ENCODE data around the gene NFATC3. TPM values are rescaled to one million over a fixed set of nuclear protein-coding genes. Genes with fewer than 3 reads are reported as not detected.
A peak's percentile ranks its signal among the peaks of the same experiment; 100 is the strongest.

NFATC3 gene
- total RNA-seq, 1 experiment from 2014 or later: 33.0 TPM

DNA sequence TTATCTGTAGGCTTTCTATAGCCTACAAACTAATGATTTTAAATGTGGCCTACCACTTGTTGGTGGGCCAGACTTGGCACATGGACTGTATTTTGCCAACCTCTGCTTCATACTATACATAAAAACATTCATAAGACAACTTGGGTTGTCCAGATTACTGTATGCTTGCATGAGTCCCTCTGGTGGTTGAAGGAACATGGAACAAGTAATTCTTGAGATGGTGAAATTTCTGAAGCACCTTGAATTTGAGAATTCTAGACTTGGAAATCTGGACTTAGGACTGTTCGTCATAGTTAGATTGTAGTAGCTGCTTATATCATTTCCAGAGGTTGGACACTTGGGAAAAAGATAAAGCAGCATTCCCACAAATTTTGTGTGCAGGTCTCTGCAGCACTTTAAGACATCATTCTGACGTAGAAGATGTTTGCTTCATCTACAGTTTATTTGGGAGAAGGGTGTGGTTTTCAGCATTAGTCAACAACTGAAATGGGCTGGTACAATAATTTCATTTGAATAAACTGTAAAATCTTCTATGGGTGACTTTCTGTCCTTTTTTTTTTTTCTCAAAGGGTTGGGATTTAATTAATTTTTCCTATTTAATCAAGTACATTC, 31.2 kb downstream of the NFATC3 start:
- Histone ChIP-seq H3T11ph (ENCODE audit: low read length) (no peak overlapping the region), H3K27ac (ENCODE audit: insufficient read length, low read depth, low read length) (no peak overlapping the region), H2BK15ac (ENCODE audit: low read depth, low read length) (no peak overlapping the region), H3K18ac (ENCODE audit: insufficient read length, low read depth, low read length) (no peak overlapping the region), H2AFZ (ENCODE audit: low read length) (no peak overlapping the region), H4K91ac (ENCODE audit: insufficient read length, low read depth, low read length) (no peak overlapping the region), H2BK12ac (ENCODE audit: insufficient read length, low read depth, low read length) (no peak overlapping the region), H3K23me2 (ENCODE audit: insufficient read length, low read depth, low read length, poor library complexity, severe bottlenecking) (no peaks in the 10 kb centered on the region), H3K23ac (ENCODE audit: insufficient read length, low read depth, low read length) (no peak overlapping the region), H2BK120ac (ENCODE audit: low read depth, low read length, poor library complexity, severe bottlenecking) (no peak overlapping the region), H2BK5ac (ENCODE audit: insufficient read length, low read length) (no peak overlapping the region), H3K56ac (ENCODE audit: insufficient read length, low read depth, low read length) (no peak overlapping the region), H3K9me3 (ENCODE audit: control insufficient read depth, low read depth, low read length) (no peaks in the 10 kb centered on the region), H3K4ac (ENCODE audit: low read depth, low read length) (no peak overlapping the region), H2AK5ac (ENCODE audit: insufficient read length, low read length) (no peak overlapping the region), H3K79me1 (ENCODE audit: insufficient read depth, low read depth, low read length, poor library complexity, severe bottlenecking) (peaks cover 9% of the 10 kb centered on the region), H2BK20ac (ENCODE audit: low read depth, low read length, poor library complexity, severe bottlenecking) (no peak overlapping the region), H3K4me2 (ENCODE audit: insufficient read depth, insufficient read length, low read length) (no peak overlapping the region), H3K27me3 (ENCODE audit: insufficient read depth, low read length) (no peaks in the 10 kb centered on the region; the same call in 1 of the 2 replicates), H4K5ac (ENCODE audit: insufficient read length, low read depth, low read length) (no peak overlapping the region), H3K9ac (ENCODE audit: extremely low read depth, insufficient read length, low read length) (no peak overlapping the region), H3K4me1 (ENCODE audit: insufficient read depth, low read length) (no peaks in the 10 kb centered on the region; the same call in 1 of the 2 replicates), H4K20me1 (ENCODE audit: control insufficient read depth, insufficient read depth, insufficient read length) (no peaks in the 10 kb centered on the region), H3K79me2 (ENCODE audit: insufficient read depth, low read length) (peaks cover 7% of the 10 kb centered on the region; the same call in 1 of the 2 replicates), H3K14ac (ENCODE audit: insufficient read depth, low read length) (no peak overlapping the region), H4K8ac (replicated peaks; ENCODE audit: insufficient read length, low read depth, low read length) (no peak overlapping the region)
- peaks cover 0 to 2% (median under 1%) of the 10 kb centered on the region in 3 experiments; a peak in 3 of 7 replicates for H3K36me3 Mint-ChIP-seq (ENCODE audit: insufficient read depth in 1 of 3, low read depth in 3 of 3)
- H3K4me1 Mint-ChIP-seq: peaks cover 3 to 4% of the 10 kb centered on the region in 2 experiments; a peak in 2 of 4 replicates
- no peak overlapping the region for H3K4me3 Mint-ChIP-seq
- WGBS (ENCODE audit: extremely low coverage, insufficient read length, low lambda C conversion rate): no CpG with 5 or more reads among the region's 2 CpGs
- peaks cover 2% of the 10 kb centered on the region in 2 experiments; a peak in 3 of 5 replicates for H3K9me3 Mint-ChIP-seq
- H3K27ac Mint-ChIP-seq: no peak overlapping the region
- no peaks in the 10 kb centered on the region for H3K27me3 Mint-ChIP-seq (ENCODE audit: low read depth)
- TF ChIP-seq, protein P1, sequence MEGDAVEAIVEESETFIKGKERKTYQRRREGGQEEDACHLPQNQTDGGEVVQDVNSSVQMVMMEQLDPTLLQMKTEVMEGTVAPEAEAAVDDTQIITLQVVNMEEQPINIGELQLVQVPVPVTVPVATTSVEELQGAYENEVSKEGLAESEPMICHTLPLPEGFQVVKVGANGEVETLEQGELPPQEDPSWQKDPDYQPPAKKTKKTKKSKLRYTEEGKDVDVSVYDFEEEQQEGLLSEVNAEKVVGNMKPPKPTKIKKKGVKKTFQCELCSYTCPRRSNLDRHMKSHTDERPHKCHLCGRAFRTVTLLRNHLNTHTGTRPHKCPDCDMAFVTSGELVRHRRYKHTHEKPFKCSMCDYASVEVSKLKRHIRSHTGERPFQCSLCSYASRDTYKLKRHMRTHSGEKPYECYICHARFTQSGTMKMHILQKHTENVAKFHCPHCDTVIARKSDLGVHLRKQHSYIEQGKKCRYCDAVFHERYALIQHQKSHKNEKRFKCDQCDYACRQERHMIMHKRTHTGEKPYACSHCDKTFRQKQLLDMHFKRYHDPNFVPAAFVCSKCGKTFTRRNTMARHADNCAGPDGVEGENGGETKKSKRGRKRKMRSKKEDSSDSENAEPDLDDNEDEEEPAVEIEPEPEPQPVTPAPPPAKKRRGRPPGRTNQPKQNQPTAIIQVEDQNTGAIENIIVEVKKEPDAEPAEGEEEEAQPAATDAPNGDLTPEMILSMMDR (conservative IDR thresholded peaks at IDR 0.05): peak; percentile 57
- DNase-seq: no peak
